GM23338 (cell line): Measurements from ENCODE around the gene PPP1R7. TPM values are rescaled to one million over a fixed set of nuclear protein-coding genes. Genes with fewer than 3 reads are reported as not detected.

ENCODE experiments used
- ATAC-seq: fragments of 200-7000 bp; cut with Tn5 transposase; 3 replicates; pipeline ENCODE4 v1.9.1; 2020
- DNase-seq: peaks from one replicate; pipeline ENCODE4 v3.0.0-alpha.2; 2015; ENCODE audit warnings: low spot score
- H2AFZ ChIP-seq: fragments of 200-600 bp; sonication (generic); 2 replicates; pipeline ENCODE4 v1.8.0; 2016; ENCODE audit warnings: antibody characterized with exemption, mild to moderate bottlenecking, moderate library complexity
- H3F3A ChIP-seq: fragments of 200-600 bp; sonication (generic); replicated peaks from 2 replicates; pipeline ENCODE4 v1.8.0; 2017; ENCODE audit warnings: antibody characterized with exemption, mixed run types, low read depth
- H3K27ac ChIP-seq: fragments of 200-600 bp; sonication (generic); 2 replicates; pipeline ENCODE4 v1.6.1; 2016; ENCODE audit warnings: low read depth
- H3K27me3 ChIP-seq: fragments of 200-600 bp; sonication (generic); 2 replicates; pipeline ENCODE4 v1.8.0; 2016; ENCODE audit warnings: mild to moderate bottlenecking, mixed run types, moderate library complexity; ENCODE audit not compliant: insufficient read depth
- H3K36me3 ChIP-seq: fragments of 200-600 bp; sonication (generic); 2 replicates; pipeline ENCODE4 v1.8.0; 2016; ENCODE audit warnings: mild to moderate bottlenecking; ENCODE audit not compliant: insufficient read depth
- H3K4me1 ChIP-seq: fragments of 200-600 bp; sonication (generic); 2 replicates; pipeline ENCODE4 v1.8.0; 2016; ENCODE audit warnings: mild to moderate bottlenecking, moderate library complexity; ENCODE audit not compliant: insufficient read depth
- H3K4me2 ChIP-seq: fragments of 200-600 bp; sonication (generic); 2 replicates; pipeline ENCODE4 v1.7.1; 2017; ENCODE audit warnings: mixed run types
- H3K4me3 ChIP-seq: fragments of 200-600 bp; sonication (generic); 2 replicates; pipeline ENCODE4 v1.6.1; 2016; ENCODE audit warnings: mixed run types
- H3K79me2 ChIP-seq: fragments of 200-600 bp; sonication (generic); replicated peaks from 2 replicates; pipeline ENCODE4 v1.8.0; 2017; ENCODE audit warnings: mild to moderate bottlenecking; ENCODE audit not compliant: insufficient read depth
- H3K9me2 ChIP-seq: fragments of 200-600 bp; sonication (generic); 2 replicates; pipeline ENCODE4 v1.8.0; 2017; ENCODE audit not compliant: insufficient read depth
- H4K20me1 ChIP-seq: fragments of 200-600 bp; sonication (generic); replicated peaks from 2 replicates; pipeline ENCODE4 v1.8.0; 2017; ENCODE audit warnings: mild to moderate bottlenecking; ENCODE audit not compliant: insufficient read depth
- H3K27ac Mint-ChIP-seq: 2 replicates; pipeline ENCODE4 v1.8.0; 2020; ENCODE audit warnings: inconsistent platforms, mild to moderate bottlenecking, moderate library complexity, mixed read lengths
- H3K27me3 Mint-ChIP-seq: 3 replicates; pipeline ENCODE4 v1.8.0; 2022; ENCODE audit warnings: low read depth, mild to moderate bottlenecking, moderate library complexity, mixed read lengths, inconsistent platforms; ENCODE audit not compliant: insufficient read depth, poor library complexity
- H3K36me3 Mint-ChIP-seq: 3 replicates; pipeline ENCODE4 v1.8.0; 2021; ENCODE audit warnings: low read depth, mild to moderate bottlenecking, inconsistent platforms, moderate library complexity, mixed read lengths
- H3K4me1 Mint-ChIP-seq: 3 replicates; pipeline ENCODE4 v1.8.0; 2020; ENCODE audit warnings: mild to moderate bottlenecking, inconsistent platforms, mixed read lengths
- H3K4me3 Mint-ChIP-seq: 3 replicates; pipeline ENCODE4 v1.8.0; 2021; ENCODE audit warnings: moderate library complexity, mild to moderate bottlenecking, inconsistent platforms, mixed read lengths
- H3K9me3 Mint-ChIP-seq: 3 replicates; pipeline ENCODE4 v1.8.0; 2020; ENCODE audit warnings: moderate library complexity, mild to moderate bottlenecking, inconsistent platforms, mixed read lengths
- CREB1 ChIP-seq: fragments of 250-450 bp; sonication (Bioruptor Pico); IDR thresholded peaks from 2 replicates; pipeline ENCODE4 v1.5.0; 2020; ENCODE audit warnings: low read depth, mild to moderate bottlenecking, moderate library complexity
- EZH2 ChIP-seq: fragments of 200-600 bp; sonication (generic); IDR thresholded peaks from one replicate; pipeline ENCODE4 v1.8.0; 2017; ENCODE audit warnings: antibody characterized with exemption, mild to moderate bottlenecking, low read depth; ENCODE audit not compliant: unreplicated experiment
- REST ChIP-seq: IDR thresholded peaks from one replicate; pipeline ENCODE4 v1.6.1; 2018; ENCODE audit warnings: antibody characterized with exemption; ENCODE audit not compliant: unreplicated experiment
- STAT1 ChIP-seq: IDR thresholded peaks from one replicate; pipeline ENCODE4 v1.6.1; 2016; ENCODE audit warnings: antibody characterized with exemption; ENCODE audit not compliant: unreplicated experiment
- ZNF331 ChIP-seq: fragments of 250-450 bp; sonication (Bioruptor Pico); IDR thresholded peaks from 2 replicates; pipeline ENCODE4 v1.5.0; 2020; ENCODE audit warnings: low read depth, mild to moderate bottlenecking, moderate library complexity
- ZNF462 ChIP-seq: fragments of 250-450 bp; sonication (Bioruptor Pico); IDR thresholded peaks from 2 replicates; pipeline ENCODE4 v1.5.0; 2020; ENCODE audit warnings: mild to moderate bottlenecking, moderate library complexity
- polyA plus RNA-seq: library from polyadenylated mRNA; unstranded; fragments of >200 nt; fragmentation: Nextera tagmentation; extraction: Ambion mirVana; gene quantifications from 2 replicates; pipeline ENCODE4 v1.2.1, GENCODE V29; 2016
- total RNA-seq: library from RNA; depleted of rRNA; stranded (reverse); fragments of >200 nt; shearing (Covaris generic); gene quantifications from 2 replicates; pipeline ENCODE4 v1.2.3, GENCODE V29; 2014

Gene PPP1R7
- total and polyA plus RNA-seq, 2 experiments from 2014 or later: 48.2 to 94.3 TPM

- TF ChIP-seq ZNF462 (no peak), STAT1 (no peak)
Observed at GRCh38 chr2:241153616-241154015, 3.3 kb downstream of the PPP1R7 start (continued).

GRCh38 chr2:241154915-241155314 is 4.6 kb downstream of the PPP1R7 start:
- Mint-ChIP-seq H3K27ac (no peak overlapping the region; the same call in 1 of the 2 replicates), H3K4me1 (peaks cover 27% of the 10 kb centered on the region), H3K4me3 (no peak overlapping the region), H3K27me3 (peaks cover 4% of the 10 kb centered on the region), H3K9me3 (no peaks in the 10 kb centered on the region; the same call in 2 of the 3 replicates), H3K36me3 (peaks cover 12% of the 10 kb centered on the region)
- Histone ChIP-seq H3K9me2 (no peaks in the 10 kb centered on the region), H4K20me1 (peaks cover 14% of the 10 kb centered on the region), H3K79me2 (peaks cover 21% of the 10 kb centered on the region), H3K4me2 (no peak overlapping the region), H3K27ac (no peak overlapping the region), H2AFZ (no peak overlapping the region), H3K4me3 (no peak overlapping the region), H3K27me3 (no peaks in the 10 kb centered on the region), H3K36me3 (no peaks in the 10 kb centered on the region; the same call in 1 of the 2 replicates), H3K4me1 (peaks cover 17% of the 10 kb centered on the region), H3F3A (0 out of 2 replicates have a peak, but pooled peaks cover 5% of the 10 kb centered on the region)
- DNase-seq (no peak), ATAC-seq (no peak)
- TF ChIP-seq STAT1 (no peak), ZNF462 (no peak), CREB1 (CRISPR knock-in tag) (no peak), EZH2 (no peak), ZNF331 (CRISPR knock-in tag) (no peak), REST (no peak)
